Measurements from ENCODE around the gene AIFM1. TPM values are rescaled to one million over a fixed set of nuclear protein-coding genes. Genes with fewer than 3 reads are reported as not detected.

AIFM1 gene
- total and polyA plus RNA-seq, 2 of the 4 experiments (the other 2 are of a cell fraction) = 22.0 to 27.4 TPM

- ATAC-seq (ENCODE audit: low read depth) = no peak
- peaks cover 6% of the 10 kb centered on the region for H3K4me1 ChIP-seq (ENCODE audit: control insufficient read depth, insufficient read depth, low read length)
- dilution Hi-C loops (cut with HindIII; ENCODE audit: low sequenced_read_pairs, unreplicated experiment) (no loop called here), intact Hi-C loops (cut with micrococcal nuclease) (no loop called here), in situ Hi-C loops (cut with MboI; ENCODE audit: low sequenced_read_pairs) (no loop called here)
- no peak overlapping the region for H2AFZ ChIP-seq (replicated peaks; ENCODE audit: low read length, poor library complexity)
- peaks cover 0 to 8% of the 10 kb centered on the region in 2 experiments; a peak in 1 of 4 replicates for H3K79me1 ChIP-seq (ENCODE audit: low read depth in 1 of 2, low read length in 2 of 2)
- H3K36me3 ChIP-seq (ENCODE audit: control insufficient read depth, insufficient read depth, low read length) = peaks cover 10% of the 10 kb centered on the region
- H2BK5ac ChIP-seq (ENCODE audit: low read depth, low read length, poor library complexity, severe bottlenecking) = no peak overlapping the region
- BruUV-seq (replicated peaks) = no TSS peak
- no peaks in the 10 kb centered on the region for H4K20me1 ChIP-seq (ENCODE audit: insufficient read depth, low read length)
- no peak overlapping the region for H3K23ac ChIP-seq (ENCODE audit: low read depth, low read length)
- no peaks in the 10 kb centered on the region; the same call in 1 of the 2 replicates for H3K27me3 ChIP-seq (ENCODE audit: control insufficient read depth, insufficient read depth, low read length)
- H4K8ac ChIP-seq (ENCODE audit: low read depth in 2 of 2, low read length in 2 of 2) = no peak overlapping the region
- no peak overlapping the region for H2BK20ac ChIP-seq (ENCODE audit: low read depth, low read length)
- 80% methylated on average over 2 of the region's 4 CpGs; no CpG with 5 or more reads in 1 of the 2 experiments for WGBS, 2 experiments (ENCODE audit: extremely low coverage in 2 of 2, insufficient read length in 1 of 2)
- H2AK5ac ChIP-seq (ENCODE audit: low read depth, low read length) = no peak overlapping the region
- no peak overlapping the region for H4K5ac ChIP-seq (ENCODE audit: low read depth, low read length)
- H2BK15ac ChIP-seq (ENCODE audit: low read depth, low read length) = no peak overlapping the region
- H3K4me3 ChIP-seq (ENCODE audit: insufficient read depth, low read depth, low read length) = no peak overlapping the region
- no peak overlapping the region for H3K14ac ChIP-seq (replicated peaks; ENCODE audit: low read depth, low read length)
- ChIA-PET POLR2A (ENCODE audit: unreplicated experiment) (no interaction called here), CTCF (no interaction called here)
- no peak for TF ChIP-seq MAZ (IDR thresholded peaks at IDR 0.05; ENCODE audit: borderline replicate concordance, low read depth, low read length)
- no peak for TF ChIP-seq POLR2A (IDR thresholded peaks at IDR 0.05; ENCODE audit: low read depth, low read length)
- TF ChIP-seq BHLHE40 (IDR thresholded peaks at IDR 0.05; ENCODE audit: low read depth, low read length) = no peak
- TF ChIP-seq CHD1 (IDR thresholded peaks at IDR 0.05; ENCODE audit: low read depth, low read length) = no peak
- TF ChIP-seq SMC3 (IDR thresholded peaks at IDR 0.05; ENCODE audit: low read depth, low read length) = no peak
- TF ChIP-seq ELK1 (IDR thresholded peaks at IDR 0.05; ENCODE audit: borderline replicate concordance, low read depth, low read length) = no peak
- no peak for TF ChIP-seq RCOR1 (IDR thresholded peaks at IDR 0.05; ENCODE audit: insufficient replicate concordance, low read length)
- no peak for TF ChIP-seq MXI1 (IDR thresholded peaks at IDR 0.05; ENCODE audit: borderline replicate concordance, low read depth, low read length)
- no peak for TF ChIP-seq FOS (IDR thresholded peaks at IDR 0.05; ENCODE audit: low read depth, low read length)
- no peak for TF ChIP-seq CTCF (conservative IDR thresholded peaks at IDR 0.05; ENCODE audit: low read depth, low read length)
- no peak overlapping the region for H2AK9ac ChIP-seq (replicated peaks; ENCODE audit: low read depth, low read length, poor library complexity)
- H3K9me3 ChIP-seq (ENCODE audit: control insufficient read depth, insufficient read depth, low read length) = no peaks in the 10 kb centered on the region
- no peak overlapping the region for H3K27ac ChIP-seq (ENCODE audit: insufficient read depth, low read length)
- H3K4me2 ChIP-seq (ENCODE audit: low read depth, low read length) = no peak overlapping the region
- H2BK120ac ChIP-seq (ENCODE audit: low read depth, low read length) = no peak overlapping the region
- H3K9me1 ChIP-seq (ENCODE audit: insufficient read depth, low read length) = peaks cover 7% of the 10 kb centered on the region; the same call in 1 of the 2 replicates
- no peak overlapping the region for H3K56ac ChIP-seq (ENCODE audit: extremely low read depth, insufficient read depth, low read length)
- no peak overlapping the region for H3K4ac ChIP-seq (ENCODE audit: low read depth, low read length)
- DNase-seq = no peak
- H3K18ac ChIP-seq (ENCODE audit: low read depth, low read length) = no peak overlapping the region
- no peak overlapping the region for H3K9ac ChIP-seq (ENCODE audit: low read depth, low read length)
- no peak overlapping the region for H4K91ac ChIP-seq (ENCODE audit: insufficient read depth, low read depth, low read length)
Measured at GRCh38 chrX:130124577-130124976, 41.1 kb downstream of the AIFM1 start.

All from IMR-90 (cell line).